HG02970 (cell line): Measurements from ENCODE around the gene RALGPS1.

ENCODE experiments used
- ATAC-seq: cut with Tn5 transposase; IDR thresholded peaks from one replicate; pipeline ENCODE4 v1.9.1; 2021; ENCODE audit warnings: mild to moderate bottlenecking, moderate library complexity, moderate number of reproducible peaks; ENCODE audit not compliant: unreplicated experiment, low FRiP score

RALGPS1 gene

DNA sequence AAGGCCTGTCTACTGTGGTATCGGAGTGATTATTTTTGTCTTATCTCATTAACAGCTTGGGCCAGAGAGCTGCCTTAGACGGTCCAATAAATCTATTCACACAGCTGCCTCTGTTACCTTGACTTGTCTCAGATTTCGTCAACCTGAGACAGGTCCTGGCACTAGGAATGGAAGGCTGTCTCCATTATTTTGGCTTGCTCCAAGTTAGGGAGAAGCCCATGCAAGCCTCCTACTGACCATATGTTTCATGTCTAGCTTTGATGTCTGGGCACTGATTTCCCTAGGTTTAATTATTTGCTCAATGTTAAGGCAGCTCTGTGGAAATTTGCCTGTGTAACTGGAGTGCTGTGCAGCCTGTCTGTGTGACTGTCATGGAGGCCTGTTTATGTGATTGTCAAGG lies 12.4 kb upstream of the RALGPS1 start:
- no peak for ATAC-seq

DNA sequence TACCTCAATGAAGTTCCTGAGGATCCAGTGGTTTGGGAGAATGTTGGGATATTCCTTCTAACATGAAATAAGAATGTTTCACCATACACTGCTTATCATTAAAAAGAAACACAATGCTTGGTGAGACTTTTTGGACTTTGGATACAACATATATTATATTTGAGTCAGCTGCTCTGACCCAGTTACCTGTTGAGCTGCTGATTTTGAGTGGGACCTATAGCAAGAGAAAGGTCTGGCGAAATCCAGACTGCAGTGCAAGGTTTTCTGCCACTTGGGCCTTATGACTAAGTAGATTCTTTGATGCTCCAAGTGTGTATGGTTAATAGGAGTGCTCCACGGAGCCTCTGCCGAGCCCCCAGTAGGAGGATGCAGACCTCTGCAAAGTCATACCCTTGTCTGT lies 10.0 kb upstream of the RALGPS1 start:
- no peak for ATAC-seq

DNA sequence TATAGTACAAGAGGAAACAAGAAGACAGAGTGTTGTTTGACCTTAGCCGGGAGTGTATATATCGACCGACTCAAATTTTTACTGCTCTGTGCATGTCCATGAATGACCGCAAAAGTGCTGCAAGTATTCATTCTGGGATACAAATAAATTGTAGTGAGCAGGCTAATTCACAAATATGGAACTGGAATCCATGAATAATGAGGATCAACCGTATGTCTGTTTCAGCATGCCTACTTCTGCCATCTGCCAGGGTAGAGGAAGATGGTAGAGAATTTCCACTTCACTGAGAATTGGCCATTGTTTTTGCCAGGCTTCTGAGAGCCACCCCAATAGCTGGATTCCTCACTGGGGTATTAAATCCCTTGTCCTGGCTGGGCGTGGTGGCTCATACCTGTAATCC lies 8.5 kb upstream of the RALGPS1 start:
- ATAC-seq, result no peak

GRCh38 chr9:126907058-126907457 lies 7.5 kb upstream of the RALGPS1 start:
- ATAC-seq, result no peak

DNA sequence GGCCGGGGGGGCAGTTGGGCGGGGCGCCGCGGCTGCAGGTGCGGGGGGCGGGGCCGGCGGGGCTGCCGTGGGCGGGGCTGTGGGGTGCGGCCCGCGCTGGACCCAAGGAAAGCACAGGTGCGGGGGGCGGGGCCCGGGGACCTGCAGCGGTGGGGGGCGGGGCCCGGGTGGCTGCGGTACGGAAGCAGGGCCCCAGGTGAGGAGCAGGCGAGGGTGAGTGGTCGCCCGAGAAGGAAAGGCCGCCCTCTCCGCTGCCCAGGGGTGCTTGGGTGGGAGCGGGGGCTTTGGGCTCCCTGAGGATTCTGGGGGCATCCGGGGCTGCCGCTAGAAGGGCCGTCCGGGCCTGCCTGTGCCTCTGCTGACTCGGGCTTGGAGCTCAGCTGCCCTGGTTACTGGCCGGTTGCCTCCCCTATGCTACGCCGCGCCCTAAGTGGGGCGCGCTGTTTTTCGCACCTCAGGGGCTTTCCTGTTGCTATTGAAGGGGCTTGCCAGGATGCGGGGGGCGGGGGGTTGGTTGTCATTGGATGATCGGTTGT lies 767 bp downstream of the RALGPS1 start:
- ATAC-seq, result no peak

DNA sequence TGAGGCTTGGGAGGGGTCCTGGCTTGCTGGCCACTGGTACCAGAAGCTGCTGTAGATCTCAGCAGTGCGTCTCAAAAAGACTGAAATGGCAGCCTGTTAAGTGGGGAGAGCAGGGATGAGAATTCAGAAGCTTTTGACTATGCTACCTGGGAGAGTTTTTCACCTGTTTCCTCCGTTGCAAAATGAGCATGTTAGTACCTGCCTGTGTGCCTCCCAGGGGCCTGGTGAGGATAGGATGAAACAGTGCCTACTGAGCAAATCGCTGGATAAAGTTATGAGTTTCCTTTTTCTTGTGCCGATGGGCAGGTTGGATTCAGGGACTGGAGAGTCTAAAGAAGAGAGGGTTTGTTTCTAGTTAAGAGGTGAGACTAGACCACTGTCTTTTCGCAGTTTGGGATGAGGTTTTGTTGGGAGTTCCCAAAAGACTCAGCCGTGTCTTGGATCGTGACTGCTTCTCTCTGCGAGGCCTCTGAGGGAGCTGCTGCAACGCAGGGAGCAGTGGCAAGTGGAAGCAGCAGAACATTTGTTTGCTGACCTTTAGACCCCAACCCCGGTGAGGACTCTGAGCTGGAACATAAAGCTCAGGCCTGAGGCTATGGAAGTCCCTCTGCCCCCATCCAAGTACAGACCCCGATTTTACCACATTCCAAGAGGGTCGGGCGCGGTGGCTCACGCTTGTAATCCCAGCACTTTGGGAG lies 1.4 kb downstream of the RALGPS1 start:
- ATAC-seq, result no peak

DNA sequence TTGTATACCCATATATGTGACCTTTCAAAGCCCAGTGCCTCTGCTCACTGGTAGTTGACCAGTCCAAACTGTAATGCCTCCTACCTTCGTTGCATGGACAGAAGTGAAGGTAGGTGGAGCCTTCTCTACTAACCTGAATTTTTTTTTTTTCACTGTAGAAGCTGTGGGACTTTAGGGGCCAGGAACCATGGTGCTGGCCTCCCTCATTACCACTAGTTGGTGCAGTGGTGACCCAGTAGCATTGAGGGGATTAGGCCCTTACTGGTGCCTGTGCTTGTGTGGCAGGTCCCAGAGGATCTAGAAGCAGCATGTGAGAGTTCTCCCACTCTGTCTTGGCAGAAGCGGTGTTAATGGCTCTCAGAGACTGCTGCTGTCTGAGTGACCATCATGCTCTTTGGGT lies 2.3 kb downstream of the RALGPS1 start:
- no peak for ATAC-seq

- no peak for ATAC-seq
Measured at GRCh38 chr9:126919193-126919592, 4.6 kb downstream of the RALGPS1 start.

GRCh38 chr9:126925876-126926275 lies 11.3 kb downstream of the RALGPS1 start:
- ATAC-seq, result no peak

GRCh38 chr9:126926364-126926763 lies 11.8 kb downstream of the RALGPS1 start:
- ATAC-seq, result no peak

DNA sequence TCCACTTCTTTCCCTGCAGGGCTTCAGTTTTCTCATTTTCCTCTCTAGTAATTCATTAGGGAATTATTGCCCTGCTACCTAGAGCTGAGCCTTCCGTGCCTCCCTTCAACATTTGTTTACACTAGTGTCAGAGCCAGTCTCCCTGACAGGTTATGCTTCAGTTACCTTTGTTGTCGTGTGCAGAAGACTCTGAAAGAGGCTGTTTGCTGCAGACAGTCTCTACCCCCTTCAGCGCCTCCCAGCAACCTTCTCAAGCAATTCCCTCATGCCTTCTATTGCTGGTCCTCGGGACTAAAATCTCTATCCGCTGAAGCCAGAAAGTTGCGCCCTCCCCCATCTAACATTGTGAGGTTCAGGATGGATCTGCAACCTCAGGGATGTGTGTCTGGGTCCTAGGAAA lies 12.8 kb downstream of the RALGPS1 start:
- no peak for ATAC-seq

GRCh38 chr9:126932871-126933321 lies 18.3 kb downstream of the RALGPS1 start:
- ATAC-seq, result no peak

- no peak for ATAC-seq
Measured at GRCh38 chr9:126933334-126933980, 18.9 kb downstream of the RALGPS1 start.

DNA sequence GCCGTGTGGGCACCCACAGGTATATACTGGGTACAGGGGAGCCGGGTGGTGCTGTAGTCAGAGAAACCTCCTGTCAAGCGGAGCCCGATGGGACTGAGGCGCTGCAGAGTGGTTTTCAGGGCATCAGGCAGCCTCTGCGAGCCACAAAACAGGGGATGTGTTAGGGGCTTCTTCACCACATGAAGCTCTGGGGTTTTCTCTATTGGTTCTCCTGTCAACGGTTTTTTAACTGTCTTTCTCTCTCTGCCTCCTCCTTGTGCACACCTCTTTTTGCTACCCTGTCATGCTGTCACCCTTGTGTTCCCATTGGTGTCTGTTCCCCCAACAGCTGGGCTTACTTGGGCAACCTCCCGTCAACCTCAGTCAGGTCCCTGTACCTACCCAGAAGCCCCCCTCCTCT lies 19.9 kb downstream of the RALGPS1 start:
- ATAC-seq, result no peak

- ATAC-seq, result no peak
Measured at GRCh38 chr9:126935630-126936029, 21.0 kb downstream of the RALGPS1 start.

DNA sequence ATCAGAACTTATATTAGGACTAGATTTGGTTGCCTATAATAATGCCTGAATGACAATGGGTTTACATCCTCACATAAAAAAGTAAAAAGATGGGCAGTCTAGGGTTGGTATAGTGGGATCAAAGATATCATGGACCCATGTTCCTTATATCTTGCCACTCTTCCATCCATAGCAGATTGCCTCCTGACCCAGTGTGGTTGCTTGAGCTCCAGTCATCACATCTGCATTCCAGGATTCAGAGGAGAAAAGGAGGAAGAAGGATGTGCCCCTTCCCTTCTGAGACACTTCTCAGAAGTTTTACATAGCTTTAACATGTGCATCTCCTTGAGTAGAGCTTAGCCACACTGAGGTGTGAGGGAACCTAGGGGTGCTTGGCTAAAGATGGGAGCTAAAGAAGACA lies 22.9 kb downstream of the RALGPS1 start:
- no peak for ATAC-seq

DNA sequence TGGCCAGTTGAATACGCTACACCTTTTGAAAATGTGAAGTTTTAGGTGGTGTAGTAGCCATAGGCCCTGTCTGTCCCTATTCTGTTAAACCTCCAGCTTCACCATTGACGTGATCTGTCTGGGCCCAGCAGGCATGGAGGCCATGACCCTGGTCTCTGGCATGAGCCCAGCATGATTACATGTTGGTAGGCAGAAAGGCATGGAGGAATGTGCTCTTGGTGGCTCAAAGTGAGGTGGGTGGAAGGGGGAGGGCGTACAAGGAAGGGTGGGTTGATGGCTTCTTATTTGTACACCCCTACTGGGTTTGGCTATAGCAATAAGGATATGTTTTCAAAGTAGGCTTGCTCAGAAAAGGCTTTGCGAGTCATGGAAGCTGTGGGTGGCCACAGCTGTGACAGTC lies 23.7 kb downstream of the RALGPS1 start:
- ATAC-seq, result no peak

- no peak for ATAC-seq
Measured at GRCh38 chr9:126939821-126940221, 25.2 kb downstream of the RALGPS1 start.

GRCh38 chr9:126942399-126942798 lies 27.8 kb downstream of the RALGPS1 start:
- no peak for ATAC-seq

DNA sequence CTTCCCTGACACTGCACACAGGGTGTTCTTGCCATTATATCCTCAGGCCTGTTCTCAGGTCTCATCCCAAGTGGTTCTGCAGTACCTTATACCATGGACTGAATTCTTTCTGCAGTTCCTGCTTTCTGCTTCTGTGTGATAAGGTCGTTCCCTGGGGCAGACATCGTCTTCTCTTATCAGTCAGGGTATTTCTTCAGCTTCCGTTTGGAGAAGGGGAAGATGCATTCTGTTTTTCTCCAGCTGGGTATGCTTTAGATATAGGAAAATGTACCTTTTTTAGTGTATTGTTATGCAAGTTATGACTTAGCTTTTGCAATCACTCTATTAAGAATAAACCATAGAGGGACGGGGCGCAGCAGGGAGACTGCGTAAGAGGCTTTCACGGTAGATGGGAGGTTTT lies 31.1 kb downstream of the RALGPS1 start:
- ATAC-seq, result no peak

DNA sequence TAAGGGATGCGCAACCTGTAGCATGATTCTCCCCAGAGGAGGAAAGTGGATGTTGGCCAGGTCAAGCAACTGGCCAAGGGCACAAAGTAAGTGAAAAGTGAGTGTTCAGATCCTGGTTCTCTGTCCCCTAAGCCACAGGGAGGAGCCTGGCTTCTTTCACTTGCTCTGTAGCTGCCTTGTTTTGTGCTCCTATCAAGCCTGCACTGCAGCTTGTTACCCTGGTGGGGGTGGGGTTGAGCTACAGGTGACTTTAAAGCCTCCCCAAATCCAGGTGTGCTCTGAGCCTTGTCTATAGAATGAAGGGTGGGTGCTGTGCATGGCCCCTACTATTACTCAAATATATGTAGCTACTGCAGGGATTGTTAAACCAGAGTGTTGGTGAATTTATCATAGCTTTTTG lies 32.9 kb downstream of the RALGPS1 start:
- ATAC-seq, result no peak
